Lower leg skin (tissue), 3 donors: ENCODE measurements around the gene PLEKHM3.

Experiments used
- POLR2A ChIP-seq, 2 donors: fragments of 450-650 bp; IDR thresholded peaks; one replicate each; pipeline ENCODE4 v1.6.1; 2016 to 2017; ENCODE audit warnings: antibody characterized with exemption in 2 of 2, mild to moderate bottlenecking in 1 of 2, moderate library complexity in 1 of 2
- TF ChIP-seq, protein P1 (sequence below), 3 donors: fragments of 450-650 bp; IDR thresholded peaks; one replicate each; pipeline ENCODE4 v1.5.1; 2016; ENCODE audit warnings: antibody characterized with exemption in 3 of 3, mild to moderate bottlenecking in 3 of 3, moderate library complexity in 2 of 3

DNA sequence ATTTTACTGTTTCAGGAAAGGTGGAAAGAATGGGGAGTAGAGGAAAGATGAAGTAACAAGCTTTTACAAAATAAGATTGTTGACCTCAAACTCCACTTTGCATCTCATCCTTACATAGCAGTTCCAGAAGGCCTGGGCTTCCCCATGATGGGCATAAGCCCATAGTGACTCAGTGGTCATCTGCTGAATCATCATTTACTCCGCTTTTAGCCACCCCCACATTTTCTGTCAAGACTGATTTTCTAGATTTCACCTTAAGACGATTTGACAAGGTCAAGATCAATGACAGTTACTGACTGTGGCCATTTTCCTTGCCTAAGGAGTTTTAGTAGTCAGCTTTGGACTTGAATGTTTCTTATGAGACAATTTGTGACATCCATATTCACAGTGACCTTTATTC, 49.4 kb downstream of the PLEKHM3 start:
- TF ChIP-seq, protein P1, sequence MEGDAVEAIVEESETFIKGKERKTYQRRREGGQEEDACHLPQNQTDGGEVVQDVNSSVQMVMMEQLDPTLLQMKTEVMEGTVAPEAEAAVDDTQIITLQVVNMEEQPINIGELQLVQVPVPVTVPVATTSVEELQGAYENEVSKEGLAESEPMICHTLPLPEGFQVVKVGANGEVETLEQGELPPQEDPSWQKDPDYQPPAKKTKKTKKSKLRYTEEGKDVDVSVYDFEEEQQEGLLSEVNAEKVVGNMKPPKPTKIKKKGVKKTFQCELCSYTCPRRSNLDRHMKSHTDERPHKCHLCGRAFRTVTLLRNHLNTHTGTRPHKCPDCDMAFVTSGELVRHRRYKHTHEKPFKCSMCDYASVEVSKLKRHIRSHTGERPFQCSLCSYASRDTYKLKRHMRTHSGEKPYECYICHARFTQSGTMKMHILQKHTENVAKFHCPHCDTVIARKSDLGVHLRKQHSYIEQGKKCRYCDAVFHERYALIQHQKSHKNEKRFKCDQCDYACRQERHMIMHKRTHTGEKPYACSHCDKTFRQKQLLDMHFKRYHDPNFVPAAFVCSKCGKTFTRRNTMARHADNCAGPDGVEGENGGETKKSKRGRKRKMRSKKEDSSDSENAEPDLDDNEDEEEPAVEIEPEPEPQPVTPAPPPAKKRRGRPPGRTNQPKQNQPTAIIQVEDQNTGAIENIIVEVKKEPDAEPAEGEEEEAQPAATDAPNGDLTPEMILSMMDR (IDR thresholded peaks at IDR 0.05) = no peak
- no peak for TF ChIP-seq POLR2A (IDR thresholded peaks at IDR 0.05)
